ENCODE results near the gene GMFB. TPM values are rescaled to one million over a fixed set of nuclear protein-coding genes. Genes with fewer than 3 reads are reported as not detected.
A peak's percentile ranks its signal among the peaks of the same experiment; 100 is the strongest.

Gene GMFB
- total and polyA plus RNA-seq, 2 experiments from 2014 or later, result 26.7 to 38.1 TPM

DNA sequence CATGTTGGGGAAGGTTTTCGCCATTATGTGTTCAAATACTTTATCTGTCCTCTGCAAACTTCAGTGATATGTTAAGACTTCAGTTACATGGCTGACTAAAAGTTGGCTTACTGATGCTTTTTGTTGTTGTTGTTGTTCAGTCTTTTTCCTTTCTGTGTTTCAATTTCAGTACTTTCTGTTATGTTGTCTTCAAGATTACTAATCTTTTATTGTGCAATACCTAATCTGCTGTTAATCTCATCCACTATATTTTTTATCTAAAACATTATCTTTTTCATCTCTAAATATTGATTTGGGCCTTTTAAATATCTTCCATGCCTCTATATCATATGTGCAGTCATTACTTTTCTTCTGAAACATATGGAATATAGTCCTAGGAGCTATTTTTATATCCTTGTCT is 27.9 kb upstream of the GMFB start:
- no peaks in the 10 kb centered on the region for H3K27me3 ChIP-seq
- no peak overlapping the region for H3K4me3 ChIP-seq
- no peak for DNase-seq (ENCODE audit: low read depth in 1 of 2, low spot score in 1 of 2)
- no peaks in the 10 kb centered on the region for H3K9me3 ChIP-seq (ENCODE audit: low read depth)
- peaks cover 6% of the 10 kb centered on the region for H3K4me1 ChIP-seq (ENCODE audit: low read depth)
- TF ChIP-seq, protein P1, sequence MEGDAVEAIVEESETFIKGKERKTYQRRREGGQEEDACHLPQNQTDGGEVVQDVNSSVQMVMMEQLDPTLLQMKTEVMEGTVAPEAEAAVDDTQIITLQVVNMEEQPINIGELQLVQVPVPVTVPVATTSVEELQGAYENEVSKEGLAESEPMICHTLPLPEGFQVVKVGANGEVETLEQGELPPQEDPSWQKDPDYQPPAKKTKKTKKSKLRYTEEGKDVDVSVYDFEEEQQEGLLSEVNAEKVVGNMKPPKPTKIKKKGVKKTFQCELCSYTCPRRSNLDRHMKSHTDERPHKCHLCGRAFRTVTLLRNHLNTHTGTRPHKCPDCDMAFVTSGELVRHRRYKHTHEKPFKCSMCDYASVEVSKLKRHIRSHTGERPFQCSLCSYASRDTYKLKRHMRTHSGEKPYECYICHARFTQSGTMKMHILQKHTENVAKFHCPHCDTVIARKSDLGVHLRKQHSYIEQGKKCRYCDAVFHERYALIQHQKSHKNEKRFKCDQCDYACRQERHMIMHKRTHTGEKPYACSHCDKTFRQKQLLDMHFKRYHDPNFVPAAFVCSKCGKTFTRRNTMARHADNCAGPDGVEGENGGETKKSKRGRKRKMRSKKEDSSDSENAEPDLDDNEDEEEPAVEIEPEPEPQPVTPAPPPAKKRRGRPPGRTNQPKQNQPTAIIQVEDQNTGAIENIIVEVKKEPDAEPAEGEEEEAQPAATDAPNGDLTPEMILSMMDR (IDR thresholded peaks at IDR 0.05; ENCODE audit: low read depth, low read length), result no peak
- H3K36me3 ChIP-seq, result peaks cover 3% of the 10 kb centered on the region
- H3K27ac ChIP-seq, result no peak overlapping the region

DNA sequence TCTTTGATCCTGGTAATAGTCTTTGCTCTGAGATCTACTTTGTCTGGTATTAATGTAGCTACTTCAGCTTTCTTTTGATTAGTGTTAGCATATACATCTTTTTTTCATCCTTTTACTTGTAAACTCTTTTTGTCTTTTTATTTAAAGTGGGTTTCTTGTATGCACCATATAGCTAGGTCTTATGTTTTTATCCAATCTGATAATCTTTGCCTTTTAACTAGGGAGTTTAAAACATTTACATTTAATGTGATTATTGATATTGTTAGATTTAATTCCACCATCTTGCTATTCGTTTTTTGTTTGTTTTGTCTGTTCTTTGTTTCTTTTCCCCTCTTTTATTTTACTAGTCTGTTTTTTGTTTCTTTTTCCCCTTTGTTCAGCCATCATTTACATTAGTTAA is 26.9 kb upstream of the GMFB start:
- TF ChIP-seq, protein P1 (IDR thresholded peaks at IDR 0.05; ENCODE audit: low read depth, low read length), result no peak
- peaks cover 13% of the 10 kb centered on the region for H3K4me1 ChIP-seq (ENCODE audit: low read depth)
- no peak for DNase-seq (ENCODE audit: low read depth in 1 of 2, low spot score in 1 of 2)
- peaks cover 3% of the 10 kb centered on the region for H3K36me3 ChIP-seq
- no peaks in the 10 kb centered on the region for H3K9me3 ChIP-seq (ENCODE audit: low read depth)
- no peak overlapping the region for H3K27ac ChIP-seq
- H3K4me3 ChIP-seq, result no peak overlapping the region
- no peaks in the 10 kb centered on the region for H3K27me3 ChIP-seq

DNA sequence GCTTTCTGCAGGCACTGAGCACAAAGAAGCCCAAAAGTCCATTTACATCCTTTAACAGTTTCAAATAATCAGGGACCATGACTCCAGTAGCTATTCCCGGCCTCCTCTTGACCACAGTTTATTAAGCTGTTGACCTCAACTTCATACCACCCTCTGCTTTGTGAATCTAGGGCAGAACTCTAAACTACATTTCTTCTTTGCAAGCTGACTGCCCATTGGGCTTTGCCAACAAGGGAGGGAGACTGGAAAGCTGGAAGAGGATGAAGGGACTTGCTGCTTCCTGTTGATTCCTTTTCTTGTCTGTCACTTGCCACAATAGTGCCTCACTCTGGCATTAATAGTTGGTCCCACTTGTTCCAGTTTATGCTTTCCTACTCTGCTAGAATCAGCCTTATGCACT is 23.6 kb upstream of the GMFB start:
- Histone ChIP-seq H3K4me3 (no peak overlapping the region), H3K4me1 (ENCODE audit: low read depth) (peaks cover 15% of the 10 kb centered on the region), H3K9me3 (ENCODE audit: low read depth) (no peaks in the 10 kb centered on the region), H3K36me3 (peaks cover 3% of the 10 kb centered on the region), H3K27ac (peak overlapping the region; percentile 24), H3K27me3 (no peaks in the 10 kb centered on the region)
- TF ChIP-seq, protein P1 (IDR thresholded peaks at IDR 0.05; ENCODE audit: low read depth, low read length), result no peak
- no peak for DNase-seq (ENCODE audit: low read depth in 1 of 2, low spot score in 1 of 2)

DNA sequence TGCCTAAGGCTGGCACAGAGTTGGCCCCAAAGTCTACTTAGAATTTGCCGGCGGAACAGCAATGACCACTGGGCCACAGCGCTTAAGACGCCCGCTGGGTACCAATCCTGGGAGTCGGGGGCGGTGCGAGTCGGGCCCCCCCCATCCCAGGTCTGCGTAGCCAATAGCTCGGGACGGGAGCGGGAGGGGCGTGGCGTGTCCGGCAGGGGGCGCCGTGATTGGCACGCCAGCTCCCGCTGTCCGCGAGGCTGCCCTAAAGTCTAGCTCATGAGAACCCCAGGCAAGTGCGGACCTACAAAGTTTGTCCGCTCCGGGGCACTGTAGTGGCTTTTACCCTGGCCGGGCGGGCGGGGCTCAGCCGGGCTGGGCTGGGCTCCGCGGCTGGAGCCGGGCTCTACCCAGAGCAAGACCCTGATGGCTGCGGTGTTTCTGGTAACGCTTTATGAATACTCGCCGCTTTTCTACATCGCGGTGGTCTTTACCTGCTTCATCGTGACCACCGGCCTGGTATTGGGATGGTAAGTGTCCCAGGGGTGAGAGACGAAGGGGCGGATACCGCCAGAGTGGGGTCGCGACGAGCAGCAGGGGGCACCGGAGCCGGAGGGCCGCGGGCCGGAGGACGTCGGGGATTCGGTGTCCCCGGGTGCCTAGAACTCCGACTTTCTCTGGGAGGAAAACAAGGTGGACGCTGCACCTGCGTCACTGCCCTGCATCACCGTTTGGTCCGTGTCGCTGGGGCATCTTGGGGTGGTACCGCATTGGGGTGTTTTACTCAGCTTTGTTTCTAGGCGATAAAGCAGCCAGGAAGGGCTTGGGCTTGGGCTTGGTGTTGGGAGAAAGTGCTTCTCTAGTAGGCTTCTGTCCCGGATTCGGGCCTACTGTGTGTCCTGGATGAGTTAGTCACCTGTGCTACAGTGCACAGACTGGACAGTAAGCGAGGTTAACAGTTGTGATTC is 21.0 kb upstream of the GMFB start, which contains the start of gene CGRRF1:
CGRRF1 (plus strand) TSS at position 361 of the 956 bp plus-strand sequence; CDS start at position 415, 54 bp downstream.
- H3K4me3 ChIP-seq, result peak within 1 kb of the TSS; percentile 65
- peak within 1 kb of the TSS; percentile 69 for H3K27ac ChIP-seq
- TF ChIP-seq, protein P1 (IDR thresholded peaks at IDR 0.05; ENCODE audit: low read depth, low read length), result peak; percentile 42
- H3K9me3 ChIP-seq (ENCODE audit: low read depth), result no peaks in the 10 kb centered on the region
- peak; percentile 99 for DNase-seq (ENCODE audit: low read depth in 1 of 2, low spot score in 1 of 2)
- H3K36me3 ChIP-seq, result no peaks in the 10 kb centered on the region
- H3K27me3 ChIP-seq, result no peaks in the 10 kb centered on the region
- H3K4me1 ChIP-seq (ENCODE audit: low read depth), result peaks cover 15% of the 10 kb centered on the region

DNA sequence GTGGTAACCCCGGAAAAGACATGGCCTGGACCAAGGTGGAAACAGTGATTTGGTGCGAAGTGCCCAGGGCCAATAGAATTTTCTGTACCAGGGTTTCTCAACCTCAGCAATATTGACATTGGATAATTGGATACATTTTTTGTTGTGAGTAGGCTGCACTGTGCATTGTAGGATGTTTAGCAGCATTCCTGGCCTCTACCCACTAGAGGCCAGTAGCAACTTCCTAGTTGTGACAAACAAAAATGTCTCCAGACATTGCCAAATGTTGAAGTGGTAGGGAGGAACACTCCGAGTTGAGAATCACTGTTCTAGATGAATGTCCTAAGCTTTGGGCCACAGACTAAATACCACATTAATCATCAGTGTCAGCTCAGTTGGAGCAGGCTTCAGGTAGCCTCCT is 14.7 kb upstream of the GMFB start:
- TF ChIP-seq, protein P1 (IDR thresholded peaks at IDR 0.05; ENCODE audit: low read depth, low read length), result peak; percentile 52
- Histone ChIP-seq H3K4me3 (no peak overlapping the region), H3K4me1 (ENCODE audit: low read depth) (no peaks in the 10 kb centered on the region), H3K27ac (no peak overlapping the region), H3K9me3 (ENCODE audit: low read depth) (no peaks in the 10 kb centered on the region), H3K36me3 (no peaks in the 10 kb centered on the region), H3K27me3 (no peaks in the 10 kb centered on the region)
- peak; percentile 18 to 65 for DNase-seq (ENCODE audit: low read depth in 1 of 2, low spot score in 1 of 2)
